ENCODE results near the gene RABGEF1. TPM values are rescaled to one million over a fixed set of nuclear protein-coding genes. Genes with fewer than 3 reads are reported as not detected.
A peak's percentile ranks its signal among the peaks of the same experiment; 100 is the strongest.

The RABGEF1 gene
- polyA plus RNA-seq, 3 donors: 13.6 to 17.3 (median 17.1) TPM

- Mint-ChIP-seq H3K27ac (peak overlapping the region in 1 of 7 donors; percentile 10), H3K4me3 (no peak overlapping the region), H3K27me3 (ENCODE audit: low read depth in 3 of 3) (peaks cover 0 to 2% (median 0%) of the 10 kb centered on the region in 3 donors), H3K9me3 (peaks cover 7 to 14% (median 9%) of the 10 kb centered on the region in 7 donors), H3K4me1 (peaks cover 17% of the 10 kb centered on the region), H3K36me3 (peaks cover 16 to 28% of the 10 kb centered on the region in 2 donors)
- TF ChIP-seq CTCF (IDR thresholded peaks at IDR 0.05): no peak
- Histone ChIP-seq H3K4me3 (replicated peaks in 1 of 3; ENCODE audit: low read depth in 2 of 3, low read length in 3 of 3) (no peak overlapping the region), H3K27ac (ENCODE audit: low read depth in 1 of 2, low read length in 2 of 2) (peak overlapping the region in 1 of 2 donors; percentile 11), H3K4me1 (ENCODE audit: control insufficient read depth in 1 of 2, insufficient read depth in 2 of 2, low read length in 2 of 2) (peaks cover 9 to 12% of the 10 kb centered on the region in 2 donors), H3K4me2 (replicated peaks; ENCODE audit: extremely low read depth, low read length, poor library complexity, severe bottlenecking) (no peak overlapping the region), H3K9me3 (replicated peaks in 1 of 2; ENCODE audit: control insufficient read depth in 1 of 2, insufficient read depth in 1 of 2, low read length in 2 of 2) (peaks cover 7 to 8% of the 10 kb centered on the region in 2 donors), H3K36me3 (replicated peaks in 1 of 2; ENCODE audit: control insufficient read depth in 1 of 2, insufficient read depth in 2 of 2, low read length in 2 of 2) (peaks cover 0 to 13% of the 10 kb centered on the region in 2 donors), H2AFZ (ENCODE audit: insufficient read depth, low read depth, low read length, poor library complexity, severe bottlenecking) (no peak overlapping the region), H4K20me1 (ENCODE audit: insufficient read depth, low read length) (no peaks in the 10 kb centered on the region), H3K9ac (ENCODE audit: insufficient read depth, low read length, poor library complexity, severe bottlenecking) (no peak overlapping the region), H3K79me2 (ENCODE audit: insufficient read depth, low read length) (peaks cover 21% of the 10 kb centered on the region), H3K27me3 (ENCODE audit: control insufficient read depth in 2 of 2, insufficient read depth in 2 of 2, low read length in 2 of 2) (no peaks in the 10 kb centered on the region)
- no CpG with 5 or more reads among the region's 3 CpGs for WGBS (ENCODE audit: insufficient coverage)
- DNase-seq: no peak
- intact Hi-C loops (cut with micrococcal nuclease): loop anchor here (5.0 to 10.0 kb wide), 2 partner anchors 50 to 53 kb away; no protein-coding TSS in a partner anchor
Measured at GRCh38 chr7:66735154-66735553, 5.4 kb upstream of the RABGEF1 start.

- Mint-ChIP-seq H3K4me3 (no peak overlapping the region), H3K9me3 (peaks cover 7 to 14% (median 9%) of the 10 kb centered on the region in 7 donors), H3K27me3 (ENCODE audit: low read depth in 3 of 3) (peaks cover 0 to 2% (median 0%) of the 10 kb centered on the region in 3 donors), H3K4me1 (peaks cover 17% of the 10 kb centered on the region), H3K27ac (peak overlapping the region in 2 of 7 donors; percentile 10 to 43), H3K36me3 (peaks cover 16 to 28% of the 10 kb centered on the region in 2 donors)
- Histone ChIP-seq H2AFZ (ENCODE audit: insufficient read depth, low read depth, low read length, poor library complexity, severe bottlenecking) (no peak overlapping the region), H3K9me3 (replicated peaks in 1 of 2; ENCODE audit: control insufficient read depth in 1 of 2, insufficient read depth in 1 of 2, low read length in 2 of 2) (peaks cover 7 to 8% of the 10 kb centered on the region in 2 donors), H4K20me1 (ENCODE audit: insufficient read depth, low read length) (no peaks in the 10 kb centered on the region), H3K4me2 (replicated peaks; ENCODE audit: extremely low read depth, low read length, poor library complexity, severe bottlenecking) (no peak overlapping the region), H3K9ac (ENCODE audit: insufficient read depth, low read length, poor library complexity, severe bottlenecking) (no peak overlapping the region), H3K4me3 (replicated peaks in 1 of 3; ENCODE audit: low read depth in 2 of 3, low read length in 3 of 3) (no peak overlapping the region), H3K36me3 (replicated peaks in 1 of 2; ENCODE audit: control insufficient read depth in 1 of 2, insufficient read depth in 2 of 2, low read length in 2 of 2) (peaks cover 0 to 13% of the 10 kb centered on the region in 2 donors), H3K27me3 (ENCODE audit: control insufficient read depth in 2 of 2, insufficient read depth in 2 of 2, low read length in 2 of 2) (no peaks in the 10 kb centered on the region), H3K27ac (ENCODE audit: low read depth in 1 of 2, low read length in 2 of 2) (no peak overlapping the region), H3K4me1 (ENCODE audit: control insufficient read depth in 1 of 2, insufficient read depth in 2 of 2, low read length in 2 of 2) (peaks cover 9 to 12% of the 10 kb centered on the region in 2 donors), H3K79me2 (ENCODE audit: insufficient read depth, low read length) (peaks cover 21% of the 10 kb centered on the region)
- DNase-seq: no peak
- intact Hi-C loops (cut with micrococcal nuclease): loop anchor here (5.0 to 10.0 kb wide), 2 partner anchors 51 to 54 kb away; no protein-coding TSS in a partner anchor
- WGBS (ENCODE audit: insufficient coverage): no CpG with 5 or more reads among the region's 1 CpG
- no peak for TF ChIP-seq CTCF (IDR thresholded peaks at IDR 0.05)
Measured at GRCh38 chr7:66735850-66736249, 4.7 kb upstream of the RABGEF1 start.
